Right lobe of liver (tissue), 4 donors: Measurements from ENCODE around the gene TROAP.

Source experiments
- CTCF ChIP-seq, 4 donors: fragments of 200-600 bp in 3 of 4; fragments of 450-650 bp in 1 of 4; IDR thresholded peaks; one replicate each; pipeline versions ENCODE4 v1.5.1 to v1.8.0; 2016 to 2022; ENCODE audit warnings: antibody characterized with exemption in 4 of 4, mild to moderate bottlenecking in 2 of 4
- POLR2A ChIP-seq: fragments of 450-650 bp; IDR thresholded peaks from one replicate; pipeline ENCODE4 v1.6.1; 2017; ENCODE audit warnings: antibody characterized with exemption, mild to moderate bottlenecking
- donor health status: DM: no; HTN: no; CAD: no.
- donor health status: DM: no; HTN: no; CAD: no.
- donor health status: DM: no; HTN: yes; CAD: no.

- TF ChIP-seq CTCF (IDR thresholded peaks at IDR 0.05) = no peak
- TF ChIP-seq POLR2A = no peak
Observed at GRCh38 chr12:49340095-49340870, 17.2 kb downstream of the TROAP start.
